ENCODE results near the gene USP13.

- TF ChIP-seq, protein P1, sequence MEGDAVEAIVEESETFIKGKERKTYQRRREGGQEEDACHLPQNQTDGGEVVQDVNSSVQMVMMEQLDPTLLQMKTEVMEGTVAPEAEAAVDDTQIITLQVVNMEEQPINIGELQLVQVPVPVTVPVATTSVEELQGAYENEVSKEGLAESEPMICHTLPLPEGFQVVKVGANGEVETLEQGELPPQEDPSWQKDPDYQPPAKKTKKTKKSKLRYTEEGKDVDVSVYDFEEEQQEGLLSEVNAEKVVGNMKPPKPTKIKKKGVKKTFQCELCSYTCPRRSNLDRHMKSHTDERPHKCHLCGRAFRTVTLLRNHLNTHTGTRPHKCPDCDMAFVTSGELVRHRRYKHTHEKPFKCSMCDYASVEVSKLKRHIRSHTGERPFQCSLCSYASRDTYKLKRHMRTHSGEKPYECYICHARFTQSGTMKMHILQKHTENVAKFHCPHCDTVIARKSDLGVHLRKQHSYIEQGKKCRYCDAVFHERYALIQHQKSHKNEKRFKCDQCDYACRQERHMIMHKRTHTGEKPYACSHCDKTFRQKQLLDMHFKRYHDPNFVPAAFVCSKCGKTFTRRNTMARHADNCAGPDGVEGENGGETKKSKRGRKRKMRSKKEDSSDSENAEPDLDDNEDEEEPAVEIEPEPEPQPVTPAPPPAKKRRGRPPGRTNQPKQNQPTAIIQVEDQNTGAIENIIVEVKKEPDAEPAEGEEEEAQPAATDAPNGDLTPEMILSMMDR (IDR thresholded peaks at IDR 0.05), result no peak
- TF ChIP-seq EP300 (IDR thresholded peaks at IDR 0.05), result no peak
- no peak for TF ChIP-seq POLR2A (IDR thresholded peaks at IDR 0.05)
- no peak for TF ChIP-seq POLR2AphosphoS5 (IDR thresholded peaks at IDR 0.05)
Measured at GRCh38 chr3:179716811-179717210, 64.0 kb downstream of the USP13 start.
